KMS-11 (cell line): ENCODE measurements around the gene PDGFA.

Experiments used
- H2AFZ ChIP-seq: fragments of 200-600 bp; sonication (generic); 2 replicates; pipeline ENCODE4 v1.6.1; 2016; ENCODE audit warnings: antibody characterized with exemption, mixed run types, low read depth
- H3K27ac ChIP-seq: fragments of 200-600 bp; sonication (generic); 2 replicates; pipeline ENCODE4 v1.6.1; 2016; ENCODE audit warnings: mild to moderate bottlenecking, mixed run types
- H3K27me3 ChIP-seq: fragments of 200-600 bp; sonication (generic); 2 replicates; pipeline ENCODE4 v1.6.1; 2017; ENCODE audit warnings: mild to moderate bottlenecking, low read depth, mixed run types, moderate library complexity; ENCODE audit not compliant: insufficient read depth
- H3K36me3 ChIP-seq: fragments of 200-600 bp; sonication (generic); 2 replicates; pipeline ENCODE4 v1.6.1; 2017; ENCODE audit warnings: mild to moderate bottlenecking, mixed run types; ENCODE audit not compliant: insufficient read depth
- H3K4me1 ChIP-seq: fragments of 200-600 bp; sonication (generic); 2 replicates; pipeline ENCODE4 v1.6.1; 2016; ENCODE audit warnings: mild to moderate bottlenecking, low read depth, mixed run types; ENCODE audit not compliant: poor library complexity, severe bottlenecking
- H3K4me2 ChIP-seq: fragments of 200-600 bp; sonication (generic); 2 replicates; pipeline ENCODE4 v1.7.0; 2016; ENCODE audit warnings: mild to moderate bottlenecking, mixed run types
- H3K4me3 ChIP-seq: fragments of 200-600 bp; sonication (generic); IDR thresholded peaks from 2 replicates; pipeline ENCODE4 v1.6.1; 2017; ENCODE audit warnings: low read depth, low read length, mixed read lengths; ENCODE audit not compliant: insufficient read depth
- H3K79me2 ChIP-seq: fragments of 200-600 bp; sonication (generic); 2 replicates; pipeline ENCODE4 v1.6.1; 2016; ENCODE audit warnings: low read depth, mixed run types; ENCODE audit not compliant: insufficient read depth
- H3K9ac ChIP-seq: fragments of 200-600 bp; sonication (generic); 2 replicates; pipeline ENCODE4 v1.6.1; 2016; ENCODE audit warnings: mild to moderate bottlenecking, mixed run types
- H4K20me1 ChIP-seq: fragments of 200-600 bp; sonication (generic); 2 replicates; pipeline ENCODE4 v1.6.1; 2016; ENCODE audit warnings: mild to moderate bottlenecking, mixed run types; ENCODE audit not compliant: insufficient read depth
- TF ChIP-seq, protein P1 (sequence below): fragments of 200-600 bp; sonication (generic); conservative IDR thresholded peaks from 2 replicates; pipeline ENCODE4 v1.6.1; 2017; ENCODE audit warnings: low read depth, mild to moderate bottlenecking, antibody characterized with exemption, low read length, moderate library complexity, mixed read lengths

The PDGFA gene

GRCh38 chr7:537911-538634, 18.4 kb upstream of the PDGFA start:
- no peak overlapping the region for H3K27ac ChIP-seq
- H3K9ac ChIP-seq, result no peak overlapping the region

GRCh38 chr7:536231-536630, 16.6 kb upstream of the PDGFA start:
- Histone ChIP-seq H3K36me3 (no peaks in the 10 kb centered on the region), H3K79me2 (no peaks in the 10 kb centered on the region), H3K27ac (no peak overlapping the region), H4K20me1 (no peaks in the 10 kb centered on the region), H3K27me3 (peaks cover 38% of the 10 kb centered on the region), H3K4me2 (no peak overlapping the region), H3K4me1 (no peaks in the 10 kb centered on the region), H2AFZ (no peak overlapping the region), H3K4me3 (no peak overlapping the region), H3K9ac (no peak overlapping the region)
- TF ChIP-seq, protein P1, sequence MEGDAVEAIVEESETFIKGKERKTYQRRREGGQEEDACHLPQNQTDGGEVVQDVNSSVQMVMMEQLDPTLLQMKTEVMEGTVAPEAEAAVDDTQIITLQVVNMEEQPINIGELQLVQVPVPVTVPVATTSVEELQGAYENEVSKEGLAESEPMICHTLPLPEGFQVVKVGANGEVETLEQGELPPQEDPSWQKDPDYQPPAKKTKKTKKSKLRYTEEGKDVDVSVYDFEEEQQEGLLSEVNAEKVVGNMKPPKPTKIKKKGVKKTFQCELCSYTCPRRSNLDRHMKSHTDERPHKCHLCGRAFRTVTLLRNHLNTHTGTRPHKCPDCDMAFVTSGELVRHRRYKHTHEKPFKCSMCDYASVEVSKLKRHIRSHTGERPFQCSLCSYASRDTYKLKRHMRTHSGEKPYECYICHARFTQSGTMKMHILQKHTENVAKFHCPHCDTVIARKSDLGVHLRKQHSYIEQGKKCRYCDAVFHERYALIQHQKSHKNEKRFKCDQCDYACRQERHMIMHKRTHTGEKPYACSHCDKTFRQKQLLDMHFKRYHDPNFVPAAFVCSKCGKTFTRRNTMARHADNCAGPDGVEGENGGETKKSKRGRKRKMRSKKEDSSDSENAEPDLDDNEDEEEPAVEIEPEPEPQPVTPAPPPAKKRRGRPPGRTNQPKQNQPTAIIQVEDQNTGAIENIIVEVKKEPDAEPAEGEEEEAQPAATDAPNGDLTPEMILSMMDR, result no peak

More at GRCh38 chr7:537911-538634, 18.4 kb upstream of the PDGFA start:
- no peak overlapping the region for H2AFZ ChIP-seq
- TF ChIP-seq, protein P1, result no peak
- no peaks in the 10 kb centered on the region for H4K20me1 ChIP-seq
- no peaks in the 10 kb centered on the region for H3K79me2 ChIP-seq
- H3K4me2 ChIP-seq, result no peak overlapping the region
- peaks cover 24% of the 10 kb centered on the region for H3K27me3 ChIP-seq
- H3K36me3 ChIP-seq, result no peaks in the 10 kb centered on the region
- no peaks in the 10 kb centered on the region for H3K4me1 ChIP-seq
- H3K4me3 ChIP-seq, result no peak overlapping the region

- H3K4me3 ChIP-seq, result no peak overlapping the region
- TF ChIP-seq, protein P1, result no peak
- no peak overlapping the region for H3K4me2 ChIP-seq
- no peaks in the 10 kb centered on the region for H3K36me3 ChIP-seq
- H3K79me2 ChIP-seq, result no peaks in the 10 kb centered on the region
- no peak overlapping the region for H2AFZ ChIP-seq
- no peaks in the 10 kb centered on the region for H3K4me1 ChIP-seq
- H4K20me1 ChIP-seq, result no peaks in the 10 kb centered on the region
- H3K27ac ChIP-seq, result no peak overlapping the region
- peaks cover 46% of the 10 kb centered on the region for H3K27me3 ChIP-seq
- H3K9ac ChIP-seq, result no peak overlapping the region
Measured at GRCh38 chr7:534959-535358, 15.3 kb upstream of the PDGFA start.

GRCh38 chr7:534075-534474, 14.4 kb upstream of the PDGFA start:
- H3K79me2 ChIP-seq, result no peaks in the 10 kb centered on the region
- H3K4me1 ChIP-seq, result no peaks in the 10 kb centered on the region
- no peaks in the 10 kb centered on the region for H3K36me3 ChIP-seq
- no peak overlapping the region for H3K27ac ChIP-seq
- H3K4me3 ChIP-seq, result no peak overlapping the region
- H4K20me1 ChIP-seq, result no peaks in the 10 kb centered on the region
- no peak overlapping the region for H3K9ac ChIP-seq
- H3K27me3 ChIP-seq, result peaks cover 54% of the 10 kb centered on the region
- H3K4me2 ChIP-seq, result no peak overlapping the region
- H2AFZ ChIP-seq, result no peak overlapping the region
- TF ChIP-seq, protein P1, result no peak
